GM23338 (cell line): Measurements from ENCODE around the gene NRCAM. TPM values are rescaled to one million over a fixed set of nuclear protein-coding genes. Genes with fewer than 3 reads are reported as not detected.

ENCODE experiments used
- ATAC-seq: fragments of 200-7000 bp; cut with Tn5 transposase; 3 replicates; pipeline ENCODE4 v1.9.1; 2020
- DNase-seq: peaks from one replicate; pipeline ENCODE4 v3.0.0-alpha.2; 2015; ENCODE audit warnings: low spot score
- H2AFZ ChIP-seq: fragments of 200-600 bp; sonication (generic); 2 replicates; pipeline ENCODE4 v1.8.0; 2016; ENCODE audit warnings: antibody characterized with exemption, mild to moderate bottlenecking, moderate library complexity
- H3F3A ChIP-seq: fragments of 200-600 bp; sonication (generic); replicated peaks from 2 replicates; pipeline ENCODE4 v1.8.0; 2017; ENCODE audit warnings: antibody characterized with exemption, mixed run types, low read depth
- H3K27ac ChIP-seq: fragments of 200-600 bp; sonication (generic); 2 replicates; pipeline ENCODE4 v1.6.1; 2016; ENCODE audit warnings: low read depth
- H3K27me3 ChIP-seq: fragments of 200-600 bp; sonication (generic); 2 replicates; pipeline ENCODE4 v1.8.0; 2016; ENCODE audit warnings: mild to moderate bottlenecking, mixed run types, moderate library complexity; ENCODE audit not compliant: insufficient read depth
- H3K36me3 ChIP-seq: fragments of 200-600 bp; sonication (generic); 2 replicates; pipeline ENCODE4 v1.8.0; 2016; ENCODE audit warnings: mild to moderate bottlenecking; ENCODE audit not compliant: insufficient read depth
- H3K4me1 ChIP-seq: fragments of 200-600 bp; sonication (generic); 2 replicates; pipeline ENCODE4 v1.8.0; 2016; ENCODE audit warnings: mild to moderate bottlenecking, moderate library complexity; ENCODE audit not compliant: insufficient read depth
- H3K4me2 ChIP-seq: fragments of 200-600 bp; sonication (generic); 2 replicates; pipeline ENCODE4 v1.7.1; 2017; ENCODE audit warnings: mixed run types
- H3K4me3 ChIP-seq: fragments of 200-600 bp; sonication (generic); 2 replicates; pipeline ENCODE4 v1.6.1; 2016; ENCODE audit warnings: mixed run types
- H3K79me2 ChIP-seq: fragments of 200-600 bp; sonication (generic); replicated peaks from 2 replicates; pipeline ENCODE4 v1.8.0; 2017; ENCODE audit warnings: mild to moderate bottlenecking; ENCODE audit not compliant: insufficient read depth
- H3K9me2 ChIP-seq: fragments of 200-600 bp; sonication (generic); 2 replicates; pipeline ENCODE4 v1.8.0; 2017; ENCODE audit not compliant: insufficient read depth
- H4K20me1 ChIP-seq: fragments of 200-600 bp; sonication (generic); replicated peaks from 2 replicates; pipeline ENCODE4 v1.8.0; 2017; ENCODE audit warnings: mild to moderate bottlenecking; ENCODE audit not compliant: insufficient read depth
- H3K27ac Mint-ChIP-seq: 2 replicates; pipeline ENCODE4 v1.8.0; 2020; ENCODE audit warnings: inconsistent platforms, mild to moderate bottlenecking, moderate library complexity, mixed read lengths
- H3K27me3 Mint-ChIP-seq: 3 replicates; pipeline ENCODE4 v1.8.0; 2022; ENCODE audit warnings: low read depth, mild to moderate bottlenecking, moderate library complexity, mixed read lengths, inconsistent platforms; ENCODE audit not compliant: insufficient read depth, poor library complexity
- H3K36me3 Mint-ChIP-seq: 3 replicates; pipeline ENCODE4 v1.8.0; 2021; ENCODE audit warnings: low read depth, mild to moderate bottlenecking, inconsistent platforms, moderate library complexity, mixed read lengths
- H3K4me1 Mint-ChIP-seq: 3 replicates; pipeline ENCODE4 v1.8.0; 2020; ENCODE audit warnings: mild to moderate bottlenecking, inconsistent platforms, mixed read lengths
- H3K4me3 Mint-ChIP-seq: 3 replicates; pipeline ENCODE4 v1.8.0; 2021; ENCODE audit warnings: moderate library complexity, mild to moderate bottlenecking, inconsistent platforms, mixed read lengths
- H3K9me3 Mint-ChIP-seq: 3 replicates; pipeline ENCODE4 v1.8.0; 2020; ENCODE audit warnings: moderate library complexity, mild to moderate bottlenecking, inconsistent platforms, mixed read lengths
- CREB1 ChIP-seq: fragments of 250-450 bp; sonication (Bioruptor Pico); IDR thresholded peaks from 2 replicates; pipeline ENCODE4 v1.5.0; 2020; ENCODE audit warnings: low read depth, mild to moderate bottlenecking, moderate library complexity
- CTCF ChIP-seq, 2 experiments: fragments of 200-600 bp in 1 of 2; sonication (generic) in 1 of 2; conservative IDR thresholded peaks; 2 replicates each; pipeline versions ENCODE4 v1.5.1 to v1.6.1; 2016 to 2017; ENCODE audit warnings: antibody characterized with exemption in 2 of 2, low read depth in 2 of 2, mild to moderate bottlenecking in 2 of 2, moderate library complexity in 1 of 2
- ETS1 ChIP-seq: IDR thresholded peaks from 2 replicates; pipeline ENCODE4 v1.6.1; 2016; ENCODE audit warnings: antibody characterized with exemption
- EZH2 ChIP-seq: fragments of 200-600 bp; sonication (generic); IDR thresholded peaks from one replicate; pipeline ENCODE4 v1.8.0; 2017; ENCODE audit warnings: antibody characterized with exemption, mild to moderate bottlenecking, low read depth; ENCODE audit not compliant: unreplicated experiment
- EZH2phosphoT487 ChIP-seq: fragments of 200-600 bp; sonication (generic); IDR thresholded peaks from one replicate; pipeline ENCODE4 v1.8.1; 2018; ENCODE audit warnings: antibody characterized with exemption; ENCODE audit not compliant: unreplicated experiment
- JUNB ChIP-seq: IDR thresholded peaks from one replicate; pipeline ENCODE4 v1.6.1; 2016; ENCODE audit warnings: antibody characterized with exemption; ENCODE audit not compliant: unreplicated experiment
- NANOG ChIP-seq: IDR thresholded peaks from 2 replicates; pipeline ENCODE4 v1.6.1; 2016; ENCODE audit warnings: antibody characterized with exemption, borderline replicate concordance
- REST ChIP-seq: IDR thresholded peaks from one replicate; pipeline ENCODE4 v1.6.1; 2018; ENCODE audit warnings: antibody characterized with exemption; ENCODE audit not compliant: unreplicated experiment
- STAT1 ChIP-seq: IDR thresholded peaks from one replicate; pipeline ENCODE4 v1.6.1; 2016; ENCODE audit warnings: antibody characterized with exemption; ENCODE audit not compliant: unreplicated experiment
- ZNF331 ChIP-seq: fragments of 250-450 bp; sonication (Bioruptor Pico); IDR thresholded peaks from 2 replicates; pipeline ENCODE4 v1.5.0; 2020; ENCODE audit warnings: low read depth, mild to moderate bottlenecking, moderate library complexity
- polyA plus RNA-seq: library from polyadenylated mRNA; unstranded; fragments of >200 nt; fragmentation: Nextera tagmentation; extraction: Ambion mirVana; gene quantifications from 2 replicates; pipeline ENCODE4 v1.2.1, GENCODE V29; 2016
- total RNA-seq: library from RNA; depleted of rRNA; stranded (reverse); fragments of >200 nt; shearing (Covaris generic); gene quantifications from 2 replicates; pipeline ENCODE4 v1.2.3, GENCODE V29; 2014

NRCAM gene
- total and polyA plus RNA-seq, 2 experiments from 2014 or later: 2.5 to 6.8 TPM

GRCh38 chr7:108299251-108299973 is 156.8 kb downstream of the NRCAM start:
- Mint-ChIP-seq H3K4me1 (no peaks in the 10 kb centered on the region), H3K36me3 (no peaks in the 10 kb centered on the region), H3K27me3 (no peaks in the 10 kb centered on the region), H3K27ac (no peak overlapping the region), H3K4me3 (no peak overlapping the region), H3K9me3 (no peaks in the 10 kb centered on the region)
- no peaks in the 10 kb centered on the region for H3F3A ChIP-seq
- no peak overlapping the region for H3K4me2 ChIP-seq
- H3K36me3 ChIP-seq: no peaks in the 10 kb centered on the region
- H3K79me2 ChIP-seq: no peaks in the 10 kb centered on the region
- no peak for TF ChIP-seq STAT1
- no peak for TF ChIP-seq EZH2
- no peak for TF ChIP-seq EZH2phosphoT487
- no peak for TF ChIP-seq CTCF (conservative IDR thresholded peaks at IDR 0.05; ENCODE audit: low read depth in 2 of 2)
- TF ChIP-seq ZNF331 (CRISPR knock-in tag): no peak
- no peak for TF ChIP-seq NANOG
- no peak for TF ChIP-seq JUNB
- no peak for TF ChIP-seq ETS1
- no peak for TF ChIP-seq CREB1
- TF ChIP-seq REST: no peak
- no peak overlapping the region for H3K27ac ChIP-seq
- DNase-seq (no peak), ATAC-seq (no peak)
- no peak overlapping the region for H2AFZ ChIP-seq
- no peaks in the 10 kb centered on the region for H3K9me2 ChIP-seq
- no peak overlapping the region for H3K4me3 ChIP-seq
- no peaks in the 10 kb centered on the region for H3K4me1 ChIP-seq
- no peaks in the 10 kb centered on the region for H3K27me3 ChIP-seq
- H4K20me1 ChIP-seq: no peaks in the 10 kb centered on the region
